H1 (cell line): Measurements from ENCODE around the gene LPP.

ENCODE experiments used
- CHD1 ChIP-seq: IDR thresholded peaks from 2 replicates; pipeline ENCODE4 v1.6.1; 2012; ENCODE audit warnings: low read depth, low read length, improper control_type of control experiment
- EP300 ChIP-seq, 2 experiments: IDR thresholded peaks; 1 replicate in 1 of 2; 2 replicates in 1 of 2; pipeline ENCODE4 v1.6.1; 2011 to 2012; ENCODE audit warnings: low read depth in 2 of 2, low read length in 2 of 2, mild to moderate bottlenecking in 2 of 2, borderline replicate concordance in 1 of 2, inconsistent platforms in 1 of 2, moderate library complexity in 1 of 2
- JUN ChIP-seq: IDR thresholded peaks from 2 replicates; pipeline ENCODE4 v1.6.1; 2011; ENCODE audit warnings: low read depth, mild to moderate bottlenecking, improper control_type of control experiment, low read length
- JUND ChIP-seq: IDR thresholded peaks from 2 replicates; pipeline ENCODE4 v1.6.1; 2011; ENCODE audit warnings: mild to moderate bottlenecking, improper control_type of control experiment, low read length
- KDM1A ChIP-seq: fragments of 200-600, 300-600 bp; sonication (generic); IDR thresholded peaks from 2 replicates; pipeline ENCODE4 v1.7.1; 2016; ENCODE audit warnings: mild to moderate bottlenecking, low read length, borderline replicate concordance
- RAD21 ChIP-seq, 2 experiments: IDR thresholded peaks in 1 of 2; conservative IDR thresholded peaks in 1 of 2; 2 replicates each; pipeline ENCODE4 v1.6.1; 2011; ENCODE audit warnings: low read depth in 2 of 2, low read length in 2 of 2, improper control_type of control experiment in 1 of 2, inconsistent platforms in 1 of 2, mild to moderate bottlenecking in 1 of 2, moderate library complexity in 1 of 2
- RFX5 ChIP-seq: IDR thresholded peaks from 2 replicates; pipeline ENCODE4 v1.6.1; 2011; ENCODE audit warnings: low read depth, low read length, improper control_type of control experiment, borderline replicate concordance
- SRF ChIP-seq: IDR thresholded peaks from 2 replicates; pipeline ENCODE4 v1.6.1; 2011; ENCODE audit warnings: mild to moderate bottlenecking, low read depth, low read length, moderate library complexity
- SUZ12 ChIP-seq: fragments of 200-600 bp; sonication (generic); IDR thresholded peaks from 2 replicates; pipeline ENCODE4 v1.6.1; 2012; ENCODE audit warnings: mild to moderate bottlenecking, inconsistent platforms, low read length, moderate library complexity, mixed read lengths
- TCF12 ChIP-seq: IDR thresholded peaks from 2 replicates; pipeline ENCODE4 v1.6.1; 2011; ENCODE audit warnings: low read depth, mild to moderate bottlenecking, low read length
- TF ChIP-seq, protein P1 (sequence below): IDR thresholded peaks from 2 replicates; pipeline ENCODE4 v1.6.1; 2011; ENCODE audit warnings: low read length, improper control_type of control experiment
- TF ChIP-seq, protein P2 (sequence below), 3 experiments: IDR thresholded peaks; 1 replicate in 2 of 3; 2 replicates in 1 of 3; pipeline versions ENCODE4 v1.5.1 to v1.6.1; 2011; ENCODE audit warnings: low read length in 3 of 3, mild to moderate bottlenecking in 3 of 3, inconsistent platforms in 2 of 3, low read depth in 1 of 3, moderate library complexity in 1 of 3; ENCODE audit not compliant: insufficient read depth in 1 of 3; ENCODE audit errors: control extremely low read depth in 1 of 3
- TF ChIP-seq, protein P3 (sequence below): IDR thresholded peaks from 2 replicates; pipeline ENCODE4 v1.6.1; 2012; ENCODE audit warnings: inconsistent platforms

GRCh38 chr3:188584958-188585689 is 431.2 kb downstream of the LPP start:
- TF ChIP-seq, protein P1, sequence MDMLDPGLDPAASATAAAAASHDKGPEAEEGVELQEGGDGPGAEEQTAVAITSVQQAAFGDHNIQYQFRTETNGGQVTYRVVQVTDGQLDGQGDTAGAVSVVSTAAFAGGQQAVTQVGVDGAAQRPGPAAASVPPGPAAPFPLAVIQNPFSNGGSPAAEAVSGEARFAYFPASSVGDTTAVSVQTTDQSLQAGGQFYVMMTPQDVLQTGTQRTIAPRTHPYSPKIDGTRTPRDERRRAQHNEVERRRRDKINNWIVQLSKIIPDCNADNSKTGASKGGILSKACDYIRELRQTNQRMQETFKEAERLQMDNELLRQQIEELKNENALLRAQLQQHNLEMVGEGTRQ, result no peak
- TF ChIP-seq SUZ12, result no peak
- no peak for TF ChIP-seq JUN
- no peak for TF ChIP-seq KDM1A
- no peak for TF ChIP-seq CHD1
- no peak for TF ChIP-seq SRF
- TF ChIP-seq, protein P2, sequence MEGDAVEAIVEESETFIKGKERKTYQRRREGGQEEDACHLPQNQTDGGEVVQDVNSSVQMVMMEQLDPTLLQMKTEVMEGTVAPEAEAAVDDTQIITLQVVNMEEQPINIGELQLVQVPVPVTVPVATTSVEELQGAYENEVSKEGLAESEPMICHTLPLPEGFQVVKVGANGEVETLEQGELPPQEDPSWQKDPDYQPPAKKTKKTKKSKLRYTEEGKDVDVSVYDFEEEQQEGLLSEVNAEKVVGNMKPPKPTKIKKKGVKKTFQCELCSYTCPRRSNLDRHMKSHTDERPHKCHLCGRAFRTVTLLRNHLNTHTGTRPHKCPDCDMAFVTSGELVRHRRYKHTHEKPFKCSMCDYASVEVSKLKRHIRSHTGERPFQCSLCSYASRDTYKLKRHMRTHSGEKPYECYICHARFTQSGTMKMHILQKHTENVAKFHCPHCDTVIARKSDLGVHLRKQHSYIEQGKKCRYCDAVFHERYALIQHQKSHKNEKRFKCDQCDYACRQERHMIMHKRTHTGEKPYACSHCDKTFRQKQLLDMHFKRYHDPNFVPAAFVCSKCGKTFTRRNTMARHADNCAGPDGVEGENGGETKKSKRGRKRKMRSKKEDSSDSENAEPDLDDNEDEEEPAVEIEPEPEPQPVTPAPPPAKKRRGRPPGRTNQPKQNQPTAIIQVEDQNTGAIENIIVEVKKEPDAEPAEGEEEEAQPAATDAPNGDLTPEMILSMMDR (IDR thresholded peaks at IDR 0.05; ENCODE audit: control extremely low read depth in 1 of 3, insufficient read depth in 1 of 3, low read depth in 1 of 3, low read length in 3 of 3), result peak in 1 of 3 experiments; percentile 23; a peak in 1 of 4 replicates
- TF ChIP-seq JUND, result no peak
- no peak for TF ChIP-seq RFX5
- no peak for TF ChIP-seq TCF12
- no peak for TF ChIP-seq EP300 (IDR thresholded peaks at IDR 0.05; ENCODE audit: borderline replicate concordance in 1 of 2, low read depth in 2 of 2, low read length in 2 of 2)
- TF ChIP-seq, protein P3, sequence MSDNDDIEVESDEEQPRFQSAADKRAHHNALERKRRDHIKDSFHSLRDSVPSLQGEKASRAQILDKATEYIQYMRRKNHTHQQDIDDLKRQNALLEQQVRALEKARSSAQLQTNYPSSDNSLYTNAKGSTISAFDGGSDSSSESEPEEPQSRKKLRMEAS, result no peak
- peak; percentile 28 to 31; a peak in 2 of 4 replicates for TF ChIP-seq RAD21 (IDR thresholded peaks at IDR 0.05 in 1 of 2, conservative IDR thresholded peaks at IDR 0.05 in 1 of 2; ENCODE audit: low read depth in 2 of 2, low read length in 2 of 2)
